Sigmoid colon (tissue), 7 donors: Measurements from ENCODE around the gene KCTD1. TPM values are rescaled to one million over a fixed set of nuclear protein-coding genes. Genes with fewer than 3 reads are reported as not detected.

Experiments used
- DNase-seq: peaks from one replicate; pipeline ENCODE4 v3.0.0-alpha.2; 2019
- H3K27ac ChIP-seq, 4 donors: fragments of 200-600 bp; sonication (generic); one replicate each; pipeline ENCODE4 v1.5.1; 2016 to 2019; ENCODE audit warnings: mild to moderate bottlenecking in 1 of 4
- H3K27me3 ChIP-seq, 3 donors: fragments of 200-600 bp; sonication (generic); one replicate each; pipeline ENCODE4 v1.5.1; 2019; ENCODE audit warnings: mild to moderate bottlenecking in 1 of 3
- H3K36me3 ChIP-seq, 4 donors: fragments of 200-600 bp; sonication (generic); one replicate each; pipeline ENCODE4 v1.5.1; 2016 to 2019
- H3K4me1 ChIP-seq, 4 donors: fragments of 200-600 bp; sonication (generic); one replicate each; pipeline ENCODE4 v1.5.1; 2017 to 2019
- H3K4me3 ChIP-seq, 4 donors: fragments of 200-600 bp; sonication (generic); one replicate each; pipeline ENCODE4 v1.5.1; 2017 to 2019; ENCODE audit warnings: mild to moderate bottlenecking in 2 of 4, moderate library complexity in 1 of 4
- H3K9me3 ChIP-seq, 4 donors: fragments of 200-600 bp in 3 of 4; sonication (generic) in 3 of 4; one replicate each; pipeline versions ENCODE4 v1.5.1 to v1.6.1; 2013 to 2019
- CTCF ChIP-seq, 4 experiments: fragments of 450-650 bp in 3 of 4; fragments of 200-600 bp in 1 of 4; IDR thresholded peaks; one replicate each; pipeline ENCODE4 v1.5.1; 2016 to 2019; ENCODE audit warnings: antibody characterized with exemption in 4 of 4, mild to moderate bottlenecking in 3 of 4, moderate library complexity in 2 of 4
- EP300 ChIP-seq, 4 donors: sonication (generic); formaldehyde crosslinking; IDR thresholded peaks; one replicate each; pipeline ENCODE4 v1.6.1; 2017; ENCODE audit warnings: antibody characterized with exemption in 4 of 4
- POLR2A ChIP-seq, 2 donors: fragments of 450-650 bp; IDR thresholded peaks; one replicate each; pipeline ENCODE4 v1.6.1; 2016; ENCODE audit warnings: antibody characterized with exemption in 2 of 2, mild to moderate bottlenecking in 2 of 2, moderate library complexity in 2 of 2
- POLR2AphosphoS5 ChIP-seq, 4 donors: sonication (generic); formaldehyde crosslinking; IDR thresholded peaks; one replicate each; pipeline ENCODE4 v1.6.1; 2017; ENCODE audit warnings: antibody characterized with exemption in 4 of 4
- WGBS, 2 donors: extraction: QIAGEN DNeasy Blood & Tissue Kit; methylation state at CpG; one replicate each; pipeline ENCODE4 v1.1.7; 2013; 5-methylcytosine and 5-hydroxymethylcytosine counted together
- intact Hi-C: fragments of 100-400 bp; cut with DNase I; formaldehyde crosslinking; loops from one replicate; pipeline ENCODE4 v1.15.1; 2023
- polyA plus RNA-seq, 3 donors: library from polyadenylated mRNA; stranded (reverse); fragments of 200-250 nt; gene quantifications; one replicate each; pipeline ENCODE4 v1.2.3, GENCODE V29; 2013
- total RNA-seq, 4 donors: library from RNA; depleted of rRNA; stranded (reverse); fragments of >200 nt; gene quantifications; one replicate each; pipeline ENCODE4 v1.1.0, GENCODE V29; 2016
- donor health status: healthy with polysubstance abuse.
- donor health status: Bipolar disorder and iron deficiency.
- donor health status: healthy.

KCTD1 gene
- total and polyA plus RNA-seq, 7 donors, result 3.4 to 22.4 (median 10.9) TPM

GRCh38 chr18:26432651-26433424, 115.5 kb downstream of the KCTD1 start:
- intact Hi-C loops, result no loop called here
- H3K4me3 ChIP-seq, result no peak overlapping the region
- DNase-seq, result no peak
- no peaks in the 10 kb centered on the region for H3K36me3 ChIP-seq
- 83% methylated on average over 5 of the region's 5 CpGs for WGBS, 2 donors
- TF ChIP-seq POLR2AphosphoS5 (IDR thresholded peaks at IDR 0.05) (no peak), EP300 (IDR thresholded peaks at IDR 0.05) (no peak), POLR2A (IDR thresholded peaks at IDR 0.05) (no peak), CTCF (IDR thresholded peaks at IDR 0.05) (no peak)
- no peaks in the 10 kb centered on the region for H3K4me1 ChIP-seq
- no peaks in the 10 kb centered on the region for H3K27me3 ChIP-seq
- no peak overlapping the region for H3K27ac ChIP-seq
- no peaks in the 10 kb centered on the region for H3K9me3 ChIP-seq

- Histone ChIP-seq H3K36me3 (no peaks in the 10 kb centered on the region), H3K9me3 (no peaks in the 10 kb centered on the region), H3K27me3 (no peaks in the 10 kb centered on the region), H3K27ac (no peak overlapping the region), H3K4me1 (no peaks in the 10 kb centered on the region), H3K4me3 (no peak overlapping the region)
- DNase-seq, result peak; percentile 18
- 57 to 66% methylated on average over 5 of the region's 5 CpGs for WGBS, 2 donors
- intact Hi-C loops, result no loop called here
- no peak for TF ChIP-seq CTCF (IDR thresholded peaks at IDR 0.05)
- TF ChIP-seq POLR2A (IDR thresholded peaks at IDR 0.05), result no peak
- TF ChIP-seq EP300 (IDR thresholded peaks at IDR 0.05), result no peak
- TF ChIP-seq POLR2AphosphoS5 (IDR thresholded peaks at IDR 0.05), result no peak
Measured at GRCh38 chr18:26429535-26430226, 118.7 kb downstream of the KCTD1 start.

GRCh38 chr18:26425148-26425531, 123.2 kb downstream of the KCTD1 start:
- no peak overlapping the region for H3K4me3 ChIP-seq
- H3K27me3 ChIP-seq, result no peaks in the 10 kb centered on the region
- WGBS, 2 donors, result 84 to 86% methylated on average over 5 of the region's 5 CpGs
- TF ChIP-seq POLR2AphosphoS5 (IDR thresholded peaks at IDR 0.05) (no peak), EP300 (IDR thresholded peaks at IDR 0.05) (no peak), CTCF (IDR thresholded peaks at IDR 0.05) (no peak), POLR2A (IDR thresholded peaks at IDR 0.05) (no peak)
- H3K27ac ChIP-seq, result no peak overlapping the region
- no peaks in the 10 kb centered on the region for H3K36me3 ChIP-seq
- no peaks in the 10 kb centered on the region for H3K4me1 ChIP-seq
- DNase-seq, result peak; percentile 1
- no peaks in the 10 kb centered on the region for H3K9me3 ChIP-seq
- intact Hi-C loops, result no loop called here

GRCh38 chr18:26424428-26425147, 123.8 kb downstream of the KCTD1 start:
- TF ChIP-seq CTCF (IDR thresholded peaks at IDR 0.05), result no peak
- TF ChIP-seq POLR2AphosphoS5 (IDR thresholded peaks at IDR 0.05), result no peak
- TF ChIP-seq EP300 (IDR thresholded peaks at IDR 0.05), result no peak
- no peak for TF ChIP-seq POLR2A (IDR thresholded peaks at IDR 0.05)
- DNase-seq, result peak; percentile 32
- no peak overlapping the region for H3K27ac ChIP-seq
- 75 to 79% methylated on average over 4 of the region's 4 CpGs for WGBS, 2 donors
- H3K36me3 ChIP-seq, result no peaks in the 10 kb centered on the region
- no peaks in the 10 kb centered on the region for H3K9me3 ChIP-seq
- H3K4me1 ChIP-seq, result no peaks in the 10 kb centered on the region
- no peaks in the 10 kb centered on the region for H3K27me3 ChIP-seq
- H3K4me3 ChIP-seq, result no peak overlapping the region
- intact Hi-C loops, result no loop called here
